HG02642 (cell line): ENCODE results near the gene LIN52.

Experiments
- ATAC-seq: cut with Tn5 transposase; IDR thresholded peaks from one replicate; pipeline ENCODE4 v1.9.1; 2021; ENCODE audit warnings: mild to moderate bottlenecking; ENCODE audit not compliant: unreplicated experiment, poor library complexity

Gene LIN52

GRCh38 chr14:74219277-74220205 lies 134.8 kb downstream of the LIN52 start:
- no peak for ATAC-seq

- ATAC-seq = no peak
Observed at GRCh38 chr14:74220991-74221390, 136.2 kb downstream of the LIN52 start.

DNA sequence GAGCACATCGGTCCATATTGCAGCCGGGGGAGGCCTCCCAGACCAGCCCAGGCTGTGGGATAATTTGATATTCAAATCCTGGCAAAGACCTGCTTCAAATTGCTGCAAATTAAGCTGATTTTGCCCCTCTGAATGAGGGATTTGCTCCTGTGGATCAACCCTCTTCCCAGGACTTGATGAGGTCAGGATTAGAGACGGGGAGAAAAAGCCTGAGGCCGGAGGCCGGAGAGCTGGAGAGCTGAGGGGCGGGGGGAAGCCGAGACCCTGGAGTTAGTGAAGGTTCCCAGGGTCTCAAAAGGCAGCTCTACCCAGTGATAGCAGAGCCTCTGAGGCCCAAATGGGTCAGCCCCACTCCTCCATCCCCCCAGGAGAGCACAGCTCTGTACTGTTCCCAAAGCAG lies 137.0 kb downstream of the LIN52 start:
- no peak for ATAC-seq

DNA sequence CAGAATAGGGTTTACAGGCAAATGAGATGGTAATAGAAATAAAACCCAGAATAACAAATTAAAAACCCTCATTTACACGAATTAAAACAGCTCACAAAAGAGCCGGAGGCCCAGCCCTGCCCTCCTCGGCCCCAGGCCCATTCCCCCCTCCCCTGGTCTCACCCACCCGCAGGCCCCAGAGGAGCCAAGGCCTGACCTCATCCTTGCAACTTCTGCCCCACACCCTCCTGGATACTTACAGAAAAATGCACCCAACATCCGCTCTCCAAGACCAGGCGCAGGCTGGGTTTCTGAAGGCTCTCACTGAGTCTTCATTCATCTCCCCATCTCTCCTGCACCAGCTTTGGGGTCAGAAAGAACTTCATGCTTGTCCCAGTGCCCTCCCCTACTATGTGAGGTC lies 138.3 kb downstream of the LIN52 start:
- no peak for ATAC-seq

DNA sequence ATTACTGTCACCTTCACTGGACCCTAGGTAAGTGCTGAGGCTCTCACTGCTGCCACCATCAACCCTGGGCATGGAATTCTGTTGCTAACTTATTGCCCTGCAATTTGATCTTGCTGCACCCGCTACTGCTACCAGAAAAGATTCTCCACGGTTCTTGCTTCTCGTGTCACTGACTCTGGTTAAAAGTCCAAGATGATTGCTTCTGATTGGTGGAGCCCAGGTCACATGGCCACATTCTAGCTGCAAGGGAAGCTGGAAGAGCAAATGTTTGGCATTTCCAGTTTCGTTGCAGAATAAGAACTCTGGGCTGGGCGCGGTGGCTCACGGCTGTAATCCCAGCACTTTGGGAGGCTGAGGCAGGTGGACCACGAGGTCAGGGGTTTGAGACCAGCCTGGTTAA lies 147.0 kb downstream of the LIN52 start:
- no peak for ATAC-seq

GRCh38 chr14:74235017-74235416 lies 150.3 kb downstream of the LIN52 start:
- no peak for ATAC-seq

DNA sequence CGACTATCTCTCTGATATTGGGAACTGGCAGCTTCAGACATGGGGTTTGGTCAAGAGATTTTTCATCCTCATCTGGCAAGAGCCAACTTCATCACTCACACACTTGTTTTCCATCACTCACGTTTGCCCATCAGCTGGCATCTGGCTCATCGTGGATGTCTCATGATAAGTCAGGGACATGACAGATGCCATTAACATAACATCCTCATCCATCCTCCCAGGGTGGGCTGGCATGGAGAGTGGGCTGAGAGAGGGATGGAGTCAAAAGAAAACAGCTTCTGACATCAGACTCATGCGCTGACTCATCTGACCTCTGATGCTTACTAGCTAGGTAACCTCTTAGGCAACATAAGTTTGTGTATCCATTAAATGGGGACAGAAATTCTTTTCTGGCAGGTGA lies 152.7 kb downstream of the LIN52 start:
- ATAC-seq = no peak

DNA sequence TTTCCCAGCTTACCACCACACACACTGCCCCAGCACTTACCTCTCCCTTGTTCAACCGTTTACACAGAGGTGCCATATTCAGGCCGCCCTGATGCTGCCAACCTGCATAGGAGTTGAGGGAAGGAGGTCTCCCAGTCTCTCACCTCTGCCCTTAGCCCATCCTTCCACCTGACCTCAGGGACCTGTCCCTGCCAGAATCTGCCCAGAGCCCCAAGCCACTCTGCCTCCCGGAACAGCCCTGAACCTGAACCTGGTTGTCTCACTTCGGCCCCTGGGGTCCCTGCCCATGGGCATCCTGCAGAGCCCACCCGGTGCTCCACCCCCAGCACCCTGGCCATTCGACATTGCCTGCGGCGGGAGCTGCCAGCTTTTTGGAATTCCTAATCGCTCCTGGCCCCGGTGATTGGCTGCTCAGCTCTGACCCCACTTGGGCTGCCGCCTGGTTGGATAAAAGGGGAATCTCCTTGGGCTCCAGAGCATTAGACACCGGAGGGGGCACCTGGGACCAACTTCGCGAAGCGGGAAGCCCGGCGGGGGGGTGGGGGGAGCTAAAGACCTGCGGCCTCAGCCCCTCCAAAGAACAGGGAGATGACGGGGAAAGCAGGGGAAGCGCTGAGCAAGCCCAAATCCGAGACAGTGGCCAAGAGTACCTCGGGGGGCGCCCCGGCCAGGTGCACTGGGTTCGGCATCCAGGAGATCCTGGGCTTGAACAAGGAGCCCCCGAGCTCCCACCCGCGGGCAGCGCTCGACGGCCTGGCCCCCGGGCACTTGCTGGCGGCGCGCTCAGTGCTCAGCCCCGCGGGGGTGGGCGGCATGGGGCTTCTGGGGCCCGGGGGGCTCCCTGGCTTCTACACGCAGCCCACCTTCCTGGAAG lies 154.5 kb downstream of the LIN52 start, which contains the start of gene VSX2:
TSS of gene VSX2 (plus strand) at position 476 of the 874 bp plus-strand sequence. CDS start at position 589, 113 bp downstream.
- ATAC-seq = no peak

DNA sequence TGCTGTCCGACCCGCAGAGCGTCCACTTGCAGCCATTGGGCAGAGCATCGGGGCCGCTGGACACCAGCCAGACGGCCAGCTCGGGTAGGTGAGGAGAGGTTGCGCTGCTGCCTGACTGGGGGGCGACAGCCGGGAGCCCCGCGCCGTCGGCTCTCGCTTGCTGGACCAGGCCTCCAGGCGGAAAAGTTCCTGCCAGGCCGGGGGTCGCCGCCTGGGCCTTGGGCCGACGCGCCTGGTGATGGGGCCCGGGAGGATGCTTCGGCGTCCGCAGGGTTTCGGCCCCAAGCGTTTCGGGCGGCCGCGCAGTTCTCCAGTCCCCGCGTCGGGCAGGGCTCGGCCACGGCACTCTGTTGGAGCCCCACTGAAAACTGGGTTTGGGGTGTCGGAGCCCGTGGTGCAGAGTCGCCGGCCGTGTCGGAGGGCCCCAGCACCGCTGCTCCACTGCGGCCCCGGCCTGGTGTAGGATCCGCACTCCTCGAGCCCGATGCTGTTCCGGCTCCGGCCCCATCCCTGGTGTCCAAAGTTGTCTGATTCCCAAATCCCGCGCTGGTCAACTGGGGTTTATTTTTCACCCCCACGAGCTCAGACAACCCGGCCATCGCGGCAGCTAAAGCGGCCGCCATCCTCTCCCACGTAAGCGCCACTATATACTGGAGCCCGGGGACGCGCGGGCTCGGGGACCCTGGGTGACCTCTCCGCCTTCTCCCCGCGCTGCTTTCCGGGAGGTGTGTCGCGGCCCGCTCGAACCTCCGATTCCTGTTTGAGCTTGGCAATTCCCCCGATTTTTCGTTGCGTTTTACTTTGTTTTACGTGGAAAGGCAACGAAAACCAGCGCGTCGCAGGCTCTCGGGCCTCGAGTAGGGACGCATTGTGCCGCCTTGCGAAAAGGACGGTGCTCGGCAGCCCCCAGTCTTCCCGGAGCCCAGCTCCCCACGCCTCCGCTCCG lies 155.4 kb downstream of the LIN52 start:
- no peak for ATAC-seq

DNA sequence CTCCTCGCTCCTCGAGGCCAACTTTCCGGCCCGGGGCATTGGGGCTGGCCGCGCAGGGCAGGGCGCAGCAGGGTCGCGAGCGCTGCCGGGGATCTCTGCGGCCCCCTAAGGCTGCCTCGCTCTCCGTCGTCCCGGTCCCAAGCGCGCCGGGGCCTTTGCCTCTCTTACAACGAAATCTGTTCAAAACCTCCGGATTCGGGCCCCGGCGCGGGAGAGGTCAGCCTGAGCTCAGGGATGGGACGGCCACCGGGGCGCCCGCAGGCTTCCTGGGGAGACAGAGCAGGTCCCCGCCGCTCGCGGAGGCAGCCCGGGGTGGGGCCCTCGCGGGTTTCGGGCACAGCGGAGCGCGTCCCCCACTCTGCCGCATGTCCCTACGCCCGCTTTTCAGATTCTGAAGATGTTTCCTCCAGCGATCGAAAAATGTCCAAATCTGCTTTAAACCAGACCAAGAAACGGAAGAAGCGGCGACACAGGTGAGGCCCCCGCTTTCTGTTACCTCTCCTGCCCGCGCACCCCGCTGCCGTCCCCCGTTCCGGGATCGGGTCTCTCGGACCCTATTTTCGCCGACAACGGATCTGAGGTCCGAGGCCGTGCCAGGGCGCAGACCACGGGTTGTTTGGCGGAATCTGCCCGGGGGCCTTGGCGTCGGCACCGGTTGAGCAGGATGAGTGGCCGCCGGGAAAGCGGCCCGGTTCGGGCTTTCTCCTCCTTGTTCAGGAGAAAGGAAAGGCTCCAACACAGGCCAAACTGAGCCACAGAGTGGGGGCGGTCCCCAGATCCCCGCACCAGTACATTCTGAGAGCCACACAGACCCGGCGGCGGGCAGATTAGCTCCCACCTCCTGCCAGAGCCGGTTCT lies 156.3 kb downstream of the LIN52 start:
- ATAC-seq = no peak

DNA sequence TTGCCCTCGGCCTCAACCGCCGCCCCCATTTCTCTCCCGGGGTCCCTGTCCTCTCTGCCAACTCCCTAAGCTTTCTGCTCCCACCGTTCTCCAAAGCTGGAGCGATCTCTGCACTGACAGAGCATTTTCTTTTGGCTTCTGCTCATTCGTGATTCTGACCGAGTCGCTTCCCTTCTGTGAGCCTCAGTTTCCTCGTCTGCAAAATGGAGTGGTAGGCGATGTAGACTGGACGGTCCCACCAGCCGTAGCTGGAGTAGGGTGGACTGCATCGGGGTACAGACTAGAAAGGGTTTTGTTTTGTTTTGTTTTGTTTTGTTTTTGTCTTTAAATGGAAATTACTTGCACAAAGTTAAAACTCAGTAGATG lies 156.9 kb downstream of the LIN52 start:
- ATAC-seq = no peak

DNA sequence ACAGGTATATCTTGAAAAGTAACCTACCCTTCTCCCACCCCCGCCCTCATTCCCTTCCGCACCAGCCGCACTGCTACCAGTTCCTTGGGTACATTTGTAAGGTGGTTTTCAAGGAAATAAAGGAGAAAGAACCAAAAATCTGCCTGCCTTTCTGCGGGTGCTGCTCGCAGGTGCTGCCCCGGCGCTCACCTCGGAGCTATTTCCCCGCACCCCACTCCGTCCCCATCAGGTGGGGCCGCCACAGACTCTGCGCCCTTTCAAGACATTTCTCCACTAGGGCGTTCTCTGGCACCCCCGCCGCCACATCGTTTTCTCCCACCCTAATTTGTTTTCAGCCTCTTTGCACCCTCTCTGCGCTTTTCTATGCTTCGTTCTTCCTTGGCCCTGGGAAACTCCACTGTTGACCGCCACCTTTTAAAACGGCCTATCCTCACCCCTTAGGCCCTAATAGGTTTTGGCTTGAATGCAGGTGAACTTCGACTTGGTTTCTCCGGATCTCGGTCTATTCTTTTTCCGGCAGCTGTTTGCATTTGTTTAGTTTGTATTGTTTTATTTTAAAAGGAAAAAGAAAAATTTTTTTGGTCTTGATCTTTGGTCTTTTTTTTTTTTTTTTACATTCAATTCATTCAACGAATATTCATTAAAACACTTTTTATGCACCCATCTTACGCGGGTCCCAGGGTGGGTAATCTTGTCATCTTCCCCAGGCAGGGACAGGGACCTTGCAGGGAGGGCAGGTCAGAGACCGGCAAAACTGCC lies 157.4 kb downstream of the LIN52 start:
- ATAC-seq = no peak

DNA sequence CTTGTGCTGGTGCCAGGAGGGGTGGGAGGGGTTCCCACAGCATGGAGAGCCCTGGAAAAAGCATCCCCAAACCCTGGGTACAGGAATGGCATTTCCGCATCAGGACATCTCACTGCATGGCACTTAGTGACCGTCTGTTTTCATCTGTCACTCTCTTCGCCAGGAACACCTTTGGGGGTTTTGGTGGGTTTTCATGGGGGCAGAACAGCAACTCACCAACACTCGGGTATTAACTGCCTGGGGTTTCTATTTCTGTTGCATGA lies 158.0 kb downstream of the LIN52 start:
- no peak for ATAC-seq

DNA sequence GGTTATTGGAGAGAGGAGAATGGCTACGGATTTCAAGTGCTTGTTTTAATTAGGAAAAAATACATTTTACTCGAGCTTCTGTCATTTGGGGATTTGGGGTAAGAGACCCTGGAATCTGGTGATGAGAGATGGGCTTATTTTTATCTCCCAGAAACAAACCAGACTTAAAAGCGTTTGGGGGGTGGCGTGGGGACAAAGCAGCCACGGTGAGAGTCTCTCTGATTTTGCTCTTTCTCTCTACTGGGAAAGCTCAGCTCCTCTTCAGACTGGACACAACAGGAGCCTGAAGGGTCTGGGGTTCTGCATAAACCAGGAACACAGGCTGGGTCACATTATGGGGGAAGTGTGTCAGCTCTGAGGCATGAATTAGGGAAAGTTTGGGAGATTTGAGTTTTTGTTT lies 158.3 kb downstream of the LIN52 start:
- ATAC-seq = no peak

DNA sequence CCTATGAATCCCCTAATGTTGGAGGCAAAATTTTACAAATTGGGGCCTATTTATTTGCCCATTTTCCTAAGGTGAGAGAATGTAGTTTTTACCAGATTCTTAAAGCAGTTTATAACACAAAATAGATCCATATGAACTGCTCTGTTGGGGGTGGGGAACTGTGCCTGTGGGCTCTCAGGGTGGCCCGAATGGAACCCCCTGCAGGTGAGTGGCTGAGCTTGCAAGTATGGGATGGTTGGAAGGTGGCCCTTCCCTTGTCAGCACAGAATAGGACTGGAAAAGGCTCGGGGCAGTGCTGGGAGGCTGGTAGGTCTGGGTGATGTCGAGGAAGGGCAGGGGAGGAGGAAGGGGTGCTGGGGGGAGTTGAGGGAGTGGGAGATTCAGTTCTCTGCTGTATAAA lies 159.4 kb downstream of the LIN52 start:
- no peak for ATAC-seq

DNA sequence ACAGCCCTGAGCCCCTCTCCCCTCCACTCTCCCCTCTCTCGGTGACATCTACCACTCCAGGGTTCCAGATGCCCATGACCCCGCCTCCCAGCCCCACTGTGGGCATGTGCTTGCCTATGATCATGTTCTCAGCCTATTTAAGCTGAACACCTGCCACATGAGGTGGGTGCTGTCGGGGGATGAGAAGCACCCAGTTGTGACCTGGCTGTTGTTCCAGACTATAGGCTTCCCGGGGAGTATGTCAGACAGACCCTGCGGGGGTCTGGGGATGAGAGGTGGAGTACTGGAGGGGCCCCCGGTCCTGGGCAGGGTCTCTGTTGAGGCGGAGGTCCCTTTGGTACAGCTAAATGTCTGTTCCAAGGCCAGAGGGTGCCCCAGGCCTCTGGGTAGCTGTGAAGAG lies 160.5 kb downstream of the LIN52 start:
- no peak for ATAC-seq

DNA sequence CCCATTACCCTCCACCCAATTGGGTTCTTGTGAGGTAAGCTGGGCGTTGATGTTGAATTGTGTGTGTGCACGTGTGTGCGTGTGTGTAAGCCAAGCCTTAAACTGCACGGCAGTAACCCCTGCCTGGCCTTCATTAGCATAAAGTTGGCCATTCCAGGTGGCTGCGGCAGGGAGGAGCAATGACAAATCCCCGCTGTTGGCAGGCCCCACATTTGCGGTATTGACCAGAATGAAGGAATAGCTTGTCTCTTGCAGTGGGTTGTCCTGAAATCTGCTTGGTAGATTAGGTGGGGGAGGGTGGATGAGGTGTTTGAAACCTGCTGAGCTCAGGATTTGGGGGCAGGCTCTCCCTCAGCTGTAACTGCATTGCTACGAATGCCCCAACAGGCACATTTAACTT lies 161.8 kb downstream of the LIN52 start:
- no peak for ATAC-seq

DNA sequence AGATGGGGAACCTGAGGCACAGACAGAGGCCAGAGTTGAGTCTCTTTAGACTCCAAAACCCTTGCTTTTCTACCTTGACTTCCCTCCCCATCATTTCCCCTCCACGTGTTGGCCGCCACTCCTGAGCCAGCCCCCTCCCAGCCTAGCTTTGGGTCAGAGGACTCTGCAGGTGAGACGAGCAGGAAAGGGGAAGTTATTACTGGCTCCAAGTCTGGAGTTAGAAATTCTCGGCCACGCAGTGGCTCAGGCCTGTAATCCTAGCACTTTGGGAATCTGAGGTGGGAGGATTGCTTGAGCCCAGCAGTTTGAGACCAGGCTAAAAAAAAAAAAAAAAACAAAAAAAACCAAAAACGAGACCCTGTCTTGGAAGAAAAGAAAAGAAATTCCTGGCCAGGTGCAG lies 163.3 kb downstream of the LIN52 start:
- no peak for ATAC-seq
